GM12865 (cell line): ENCODE data around the gene NXPE1.

Source experiments
- DNase-seq: peaks from one replicate; pipeline ENCODE4 v3.0.0; 2010; ENCODE audit warnings: low read depth
- H3K4me3 ChIP-seq: 2 replicates; pipeline ENCODE4 v1.5.1; 2011; ENCODE audit warnings: mild to moderate bottlenecking, low read depth, low read length, control low read depth
- CTCF ChIP-seq: IDR thresholded peaks from 2 replicates; pipeline ENCODE4 v1.5.1; 2011; ENCODE audit warnings: low read length, control low read depth, low read depth, inconsistent platforms; ENCODE audit not compliant: insufficient read depth; ENCODE audit errors: missing control alignments

Gene NXPE1

GRCh38 chr11:114511538-114511937 lies 48.1 kb downstream of the NXPE1 start:
- H3K4me3 ChIP-seq: no peak overlapping the region
- no peak for DNase-seq
- TF ChIP-seq CTCF: no peak

GRCh38 chr11:114511079-114511478 lies 48.6 kb downstream of the NXPE1 start:
- no peak for TF ChIP-seq CTCF
- no peak overlapping the region for H3K4me3 ChIP-seq
- no peak for DNase-seq

- no peak for TF ChIP-seq CTCF
- no peak for DNase-seq
- H3K4me3 ChIP-seq: no peak overlapping the region
Observed at GRCh38 chr11:114501901-114502300, 57.8 kb downstream of the NXPE1 start.

- TF ChIP-seq CTCF: no peak
- H3K4me3 ChIP-seq: no peak overlapping the region
- DNase-seq: no peak
Observed at GRCh38 chr11:114499756-114500155, 59.9 kb downstream of the NXPE1 start.

- no peak overlapping the region for H3K4me3 ChIP-seq
- DNase-seq: no peak
- TF ChIP-seq CTCF: no peak
Observed at GRCh38 chr11:114496915-114497314, 62.8 kb downstream of the NXPE1 start.

- no peak for DNase-seq
- no peak for TF ChIP-seq CTCF
- no peak overlapping the region for H3K4me3 ChIP-seq
Observed at GRCh38 chr11:114483929-114484328, 75.8 kb downstream of the NXPE1 start.

GRCh38 chr11:114482114-114482513 lies 77.6 kb downstream of the NXPE1 start:
- no peak overlapping the region for H3K4me3 ChIP-seq
- no peak for TF ChIP-seq CTCF

More at GRCh38 chr11:114482114-114482513, 77.6 kb downstream of the NXPE1 start:
- DNase-seq: no peak
